Mammary epithelial cell (primary cell): Measurements from ENCODE around the gene ERBB4.

Experiments
- CTCF ChIP-seq, 2 donors: IDR thresholded peaks in 1 of 2; conservative IDR thresholded peaks in 1 of 2; 2 replicates each; pipeline ENCODE4 v1.5.1; 2011 to 2012; ENCODE audit warnings: inconsistent platforms in 2 of 2, low read length in 2 of 2, mild to moderate bottlenecking in 2 of 2, control low read depth in 1 of 2, low read depth in 1 of 2; ENCODE audit not compliant: insufficient read depth in 1 of 2; ENCODE audit errors: extremely low read depth in 1 of 2
- EZH2 ChIP-seq: IDR thresholded peaks from 2 replicates; pipeline ENCODE4 v1.6.1; 2012; ENCODE audit warnings: low read length, inconsistent platforms, borderline replicate concordance

GRCh38 chr2:211437396-211437795 is 1101.2 kb downstream of the ERBB4 start:
- TF ChIP-seq CTCF (conservative IDR thresholded peaks at IDR 0.05 in 1 of 2, IDR thresholded peaks at IDR 0.05 in 1 of 2; ENCODE audit: extremely low read depth in 1 of 2, insufficient read depth in 1 of 2, low read depth in 1 of 2, low read length in 2 of 2) (no peak), EZH2 (no peak)
